A673 (cell line): ENCODE data around the gene C1QTNF8.

ENCODE experiments used
- CTCF ChIP-seq: fragments of 300-800, 200-600 bp; sonication (generic); conservative IDR thresholded peaks from 2 replicates; pipeline ENCODE4 v1.5.1; 2017; ENCODE audit warnings: low read depth, mild to moderate bottlenecking, antibody characterized with exemption, low read length, moderate library complexity, mixed read lengths
- EZH2 ChIP-seq: fragments of 200-600 bp; sonication (generic); IDR thresholded peaks from 2 replicates; pipeline ENCODE4 v1.6.1; 2017; ENCODE audit warnings: borderline replicate concordance, low read depth, mild to moderate bottlenecking, mixed read lengths, antibody characterized with exemption, low read length; ENCODE audit not compliant: poor library complexity, severe bottlenecking

GRCh38 chr16:1127101-1127500 lies 31.1 kb upstream of the C1QTNF8 start:
- no peak for TF ChIP-seq CTCF
- TF ChIP-seq EZH2 = no peak
